ENCODE data around the gene ZNF783.
A peak's percentile ranks its signal among the peaks of the same experiment; 100 is the strongest.
"Not testable (repeated sequence)": the region's sequence is repeated elsewhere in the genome, so short reads cannot be mapped to it uniquely, and the experiment has no call there.

Gene ZNF783
- total RNA-seq: 61.5 to 74.1 reads per million in 2 donors

GRCh38 chr7:149261829-149262617 is at the start of gene ZNF783:
Gene ZNF783 (plus strand): TSS chr7:149262196. CDS start chr7:149262334, 138 bp downstream.
- DNase-seq: peak; percentile 80

GRCh38 chr7:149214020-149214720 is 47.8 kb upstream of the ZNF783 start:
- DNase-seq: no peak

- no peak for DNase-seq
Measured at GRCh38 chr7:149216402-149216801, 45.6 kb upstream of the ZNF783 start.

- no peak for DNase-seq
Measured at GRCh38 chr7:149217570-149217969, 44.4 kb upstream of the ZNF783 start.

- DNase-seq: no peak
Measured at GRCh38 chr7:149218469-149219420, 43.3 kb upstream of the ZNF783 start.

GRCh38 chr7:149220534-149220933 is 41.5 kb upstream of the ZNF783 start:
- DNase-seq: no peak

- DNase-seq: no peak
Measured at GRCh38 chr7:149223176-149223575, 38.8 kb upstream of the ZNF783 start.

GRCh38 chr7:149223761-149224160 is 38.2 kb upstream of the ZNF783 start:
- DNase-seq: no peak

GRCh38 chr7:149224352-149224751 is 37.6 kb upstream of the ZNF783 start:
- no peak for DNase-seq

- no peak for DNase-seq
Measured at GRCh38 chr7:149225106-149225505, 36.9 kb upstream of the ZNF783 start.

- no peak for DNase-seq
Measured at GRCh38 chr7:149225656-149226055, 36.3 kb upstream of the ZNF783 start.

- not testable (repeated sequence) for DNase-seq
Measured at GRCh38 chr7:149226366-149226765, 35.6 kb upstream of the ZNF783 start.

GRCh38 chr7:149226840-149227494 is 35.0 kb upstream of the ZNF783 start:
- DNase-seq: no peak

GRCh38 chr7:149228831-149229471 is 33.0 kb upstream of the ZNF783 start:
- no peak for DNase-seq

GRCh38 chr7:149229526-149229925 is 32.5 kb upstream of the ZNF783 start:
- DNase-seq: no peak

GRCh38 chr7:149232362-149232761 is 29.6 kb upstream of the ZNF783 start:
- no peak for DNase-seq

- not testable (repeated sequence) for DNase-seq
Measured at GRCh38 chr7:149233655-149234204, 28.3 kb upstream of the ZNF783 start.

GRCh38 chr7:149237502-149237901 is 24.5 kb upstream of the ZNF783 start:
- DNase-seq: no peak

- no peak for DNase-seq
Measured at GRCh38 chr7:149238051-149238450, 23.9 kb upstream of the ZNF783 start.

- peak; percentile 73 for DNase-seq
Measured at GRCh38 chr7:149239345-149240143, 22.5 kb upstream of the ZNF783 start, which contains the start of gene ZNF212. Gene ZNF212 (plus strand): TSS chr7:149239651. CDS start chr7:149239779, 128 bp downstream.

GRCh38 chr7:149240637-149241036 is 21.4 kb upstream of the ZNF783 start:
- DNase-seq: no peak

Measured in activated gamma-delta T cell (primary cell).